Transverse colon (tissue), 4 donors: ENCODE measurements around the gene PUDP. TPM values are rescaled to one million over a fixed set of nuclear protein-coding genes. Genes with fewer than 3 reads are reported as not detected.

ENCODE experiments used
- DNase-seq: peaks from one replicate; pipeline ENCODE4 v3.0.0-alpha.2; 2019
- H3K27ac ChIP-seq, 4 donors: fragments of 200-600 bp; sonication (generic); 2 replicates each; pipeline ENCODE4 v1.5.1; 2016 to 2018; ENCODE audit warnings: inconsistent platforms in 4 of 4
- H3K27me3 ChIP-seq: fragments of 200-600 bp; sonication (generic); 2 replicates; pipeline ENCODE4 v1.5.1; 2017; ENCODE audit warnings: inconsistent platforms
- H3K36me3 ChIP-seq, 4 donors: fragments of 200-600 bp; sonication (generic); 2 replicates each; pipeline ENCODE4 v1.5.1; 2017 to 2019; ENCODE audit warnings: inconsistent platforms in 4 of 4
- H3K4me1 ChIP-seq, 4 donors: fragments of 200-600 bp; sonication (generic); 2 replicates each; pipeline ENCODE4 v1.5.1; 2017 to 2020; ENCODE audit warnings: inconsistent platforms in 4 of 4
- H3K4me3 ChIP-seq, 4 donors: fragments of 200-600 bp; sonication (generic); 1 replicate in 1 of 4; 2 replicates in 3 of 4; pipeline versions ENCODE4 v1.5.1 to v1.6.1; 2017 to 2019; ENCODE audit warnings: inconsistent platforms in 4 of 4
- H3K9me3 ChIP-seq, 2 donors: fragments of 200-600 bp; sonication (generic); 2 replicates each; pipeline ENCODE4 v1.5.1; 2017 to 2019; ENCODE audit warnings: inconsistent platforms in 2 of 2
- CTCF ChIP-seq, 5 experiments: fragments of 200-600 bp in 3 of 5; fragments of 450-650 bp in 2 of 5; sonication (generic) in 3 of 5; IDR thresholded peaks; 1 replicate in 2 of 5; 2 replicates in 3 of 5; pipeline ENCODE4 v1.5.1; 2016 to 2017; ENCODE audit warnings: antibody characterized with exemption in 5 of 5, inconsistent platforms in 3 of 5, mild to moderate bottlenecking in 2 of 5, moderate library complexity in 1 of 5
- EP300 ChIP-seq: sonication (generic); formaldehyde crosslinking; IDR thresholded peaks from one replicate; pipeline ENCODE4 v1.6.1; 2017; ENCODE audit warnings: antibody characterized with exemption, low read depth
- POLR2A ChIP-seq: fragments of 450-650 bp; IDR thresholded peaks from one replicate; pipeline ENCODE4 v1.6.1; 2016; ENCODE audit warnings: antibody characterized with exemption, mild to moderate bottlenecking, moderate library complexity
- POLR2AphosphoS5 ChIP-seq, 3 donors: sonication (generic); formaldehyde crosslinking; IDR thresholded peaks; one replicate each; pipeline ENCODE4 v1.6.1; 2016; ENCODE audit warnings: antibody characterized with exemption in 3 of 3
- WGBS, 2 donors: methylation state at CpG; one replicate each; pipeline ENCODE4 v1.1.5; 2018; ENCODE audit warnings: low coverage in 1 of 2; 5-methylcytosine and 5-hydroxymethylcytosine counted together
- in situ Hi-C, 4 donors: fragments of 200-750 bp; cut with MboI; loops; one replicate each; pipeline versions ENCODE4 v1.15.0 to v1.15.1; 2017; ENCODE audit warnings: low sequenced_read_pairs in 3 of 4, low pct_ligation_motif_present in 1 of 4, low pct_unique_long_range_greater_than_20kb in 1 of 4
- intact Hi-C: fragments of 100-400 bp; cut with DNase I; formaldehyde crosslinking; loops from one replicate; pipeline ENCODE4 v1.15.1; 2023; ENCODE audit warnings: low total_unique reads
- total RNA-seq, 4 donors: library from RNA; depleted of rRNA; stranded (reverse); fragments of >200 nt; gene quantifications; one replicate each; pipeline ENCODE4 v1.1.0, GENCODE V29; 2016

PUDP gene
- total RNA-seq, 4 donors from 2014 or later: 3.7 to 31.9 (median 23.3) TPM

- Histone ChIP-seq H3K27ac (no peak overlapping the region), H3K4me1 (no peaks in the 10 kb centered on the region), H3K27me3 (no peaks in the 10 kb centered on the region), H3K4me3 (no peak overlapping the region), H3K36me3 (no peaks in the 10 kb centered on the region), H3K9me3 (no peaks in the 10 kb centered on the region)
- no peak for DNase-seq
- TF ChIP-seq EP300 (no peak), POLR2AphosphoS5 (IDR thresholded peaks at IDR 0.05) (no peak)
- intact Hi-C loops: no loop called here
- in situ Hi-C loops: no loop called here
- 77% methylated on average over 1 of the region's 1 CpG; no CpG with 5 or more reads in 1 of the 2 donors for WGBS, 2 donors
Measured at GRCh38 chrX:7163146-7163677, 15.3 kb upstream of the PUDP start.

- intact Hi-C loops: no loop called here
- 40 to 60% methylated on average over 1 to 7 of the region's 7 CpGs for WGBS, 2 donors
Measured at GRCh38 chrX:7159149-7159861, 11.4 kb upstream of the PUDP start.

GRCh38 chrX:7158468-7158990 is 10.6 kb upstream of the PUDP start:
- H3K9me3 ChIP-seq: no peaks in the 10 kb centered on the region
- no peak for DNase-seq
- H3K4me3 ChIP-seq: no peak overlapping the region
- H3K36me3 ChIP-seq: no peaks in the 10 kb centered on the region
- in situ Hi-C loops: no loop called here
- no peak overlapping the region for H3K27ac ChIP-seq
- 73 to 77% methylated on average over 3 to 5 of the region's 5 CpGs for WGBS, 2 donors
- H3K27me3 ChIP-seq: no peaks in the 10 kb centered on the region
- intact Hi-C loops: no loop called here
- H3K4me1 ChIP-seq: no peaks in the 10 kb centered on the region
- TF ChIP-seq POLR2AphosphoS5 (IDR thresholded peaks at IDR 0.05): no peak
- no peak for TF ChIP-seq POLR2A
- TF ChIP-seq CTCF (IDR thresholded peaks at IDR 0.05): no peak
- TF ChIP-seq EP300: no peak

More at GRCh38 chrX:7159149-7159861, 11.4 kb upstream of the PUDP start:
- H3K4me3 ChIP-seq: no peak overlapping the region
- in situ Hi-C loops: no loop called here
- no peaks in the 10 kb centered on the region for H3K36me3 ChIP-seq
- peak; percentile 19 for DNase-seq
- H3K9me3 ChIP-seq: no peaks in the 10 kb centered on the region
- H3K27me3 ChIP-seq: no peaks in the 10 kb centered on the region
- TF ChIP-seq POLR2AphosphoS5 (IDR thresholded peaks at IDR 0.05) (no peak), POLR2A (no peak), CTCF (IDR thresholded peaks at IDR 0.05) (no peak)
- H3K4me1 ChIP-seq: no peaks in the 10 kb centered on the region
- H3K27ac ChIP-seq: no peak overlapping the region

- no peaks in the 10 kb centered on the region for H3K9me3 ChIP-seq
- H3K36me3 ChIP-seq: no peaks in the 10 kb centered on the region
- no peak for DNase-seq
- in situ Hi-C loops (no loop called here), intact Hi-C loops (no loop called here)
- WGBS, 2 donors: 93% methylated on average over 3 of the region's 3 CpGs; no CpG with 5 or more reads in 1 of the 2 donors
- no peaks in the 10 kb centered on the region for H3K4me1 ChIP-seq
- TF ChIP-seq POLR2A (no peak), CTCF (IDR thresholded peaks at IDR 0.05) (no peak), POLR2AphosphoS5 (IDR thresholded peaks at IDR 0.05) (no peak), EP300 (no peak)
- no peak overlapping the region for H3K4me3 ChIP-seq
- no peaks in the 10 kb centered on the region for H3K27me3 ChIP-seq
- H3K27ac ChIP-seq: no peak overlapping the region
Measured at GRCh38 chrX:7156879-7157278, 8.9 kb upstream of the PUDP start.
